ENCODE measurements around the gene APOO. TPM values are rescaled to one million over a fixed set of nuclear protein-coding genes. Genes with fewer than 3 reads are reported as not detected.

The APOO gene
- total RNA-seq, 1 donor from 2014 or later, result 35.4 TPM

- no peaks in the 10 kb centered on the region for H3K36me3 Mint-ChIP-seq (ENCODE audit: unreplicated experiment)
- no peak overlapping the region for H3K4me3 Mint-ChIP-seq (ENCODE audit: unreplicated experiment)
- H3K4me1 Mint-ChIP-seq (ENCODE audit: unreplicated experiment), result peaks cover 54% of the 10 kb centered on the region
- H3K27ac Mint-ChIP-seq (ENCODE audit: unreplicated experiment), result peak overlapping the region; percentile 86
- DNase-seq (ENCODE audit: extremely low spot score, unreplicated experiment), result no peak
- H3K27me3 Mint-ChIP-seq (ENCODE audit: unreplicated experiment), result no peaks in the 10 kb centered on the region
- no peak for TF ChIP-seq CTCF (IDR thresholded peaks at IDR 0.05)
- no peaks in the 10 kb centered on the region for H3K9me3 Mint-ChIP-seq (ENCODE audit: unreplicated experiment)
Observed at GRCh38 chrX:23888887-23889501, 18.7 kb downstream of the APOO start.

- no peak for DNase-seq (ENCODE audit: extremely low spot score, unreplicated experiment)
- H3K27ac Mint-ChIP-seq (ENCODE audit: unreplicated experiment), result peak overlapping the region; percentile 86
- H3K9me3 Mint-ChIP-seq (ENCODE audit: unreplicated experiment), result no peaks in the 10 kb centered on the region
- H3K36me3 Mint-ChIP-seq (ENCODE audit: unreplicated experiment), result no peaks in the 10 kb centered on the region
- no peaks in the 10 kb centered on the region for H3K27me3 Mint-ChIP-seq (ENCODE audit: unreplicated experiment)
- TF ChIP-seq CTCF (IDR thresholded peaks at IDR 0.05), result no peak
- H3K4me3 Mint-ChIP-seq (ENCODE audit: unreplicated experiment), result no peak overlapping the region
- peaks cover 65% of the 10 kb centered on the region for H3K4me1 Mint-ChIP-seq (ENCODE audit: unreplicated experiment)
Observed at GRCh38 chrX:23887918-23888317, 19.8 kb downstream of the APOO start.

GRCh38 chrX:23887451-23887850, 20.3 kb downstream of the APOO start:
- no peak for DNase-seq (ENCODE audit: extremely low spot score, unreplicated experiment)
- Mint-ChIP-seq H3K9me3 (ENCODE audit: unreplicated experiment) (no peaks in the 10 kb centered on the region), H3K36me3 (ENCODE audit: unreplicated experiment) (no peaks in the 10 kb centered on the region), H3K4me3 (ENCODE audit: unreplicated experiment) (no peak overlapping the region), H3K27ac (ENCODE audit: unreplicated experiment) (no peak overlapping the region), H3K4me1 (ENCODE audit: unreplicated experiment) (peaks cover 70% of the 10 kb centered on the region), H3K27me3 (ENCODE audit: unreplicated experiment) (no peaks in the 10 kb centered on the region)
- no peak for TF ChIP-seq CTCF (IDR thresholded peaks at IDR 0.05)

- Mint-ChIP-seq H3K4me3 (ENCODE audit: unreplicated experiment) (peak overlapping the region; percentile 34), H3K4me1 (ENCODE audit: unreplicated experiment) (peaks cover 70% of the 10 kb centered on the region), H3K36me3 (ENCODE audit: unreplicated experiment) (no peaks in the 10 kb centered on the region), H3K9me3 (ENCODE audit: unreplicated experiment) (no peaks in the 10 kb centered on the region), H3K27ac (ENCODE audit: unreplicated experiment) (peak overlapping the region; percentile 97), H3K27me3 (ENCODE audit: unreplicated experiment) (no peaks in the 10 kb centered on the region)
- TF ChIP-seq CTCF (IDR thresholded peaks at IDR 0.05), result no peak
- DNase-seq (ENCODE audit: extremely low spot score, unreplicated experiment), result no peak
Observed at GRCh38 chrX:23885803-23886202, 21.9 kb downstream of the APOO start.

- no peak for TF ChIP-seq CTCF (IDR thresholded peaks at IDR 0.05)
- H3K9me3 Mint-ChIP-seq (ENCODE audit: unreplicated experiment), result no peaks in the 10 kb centered on the region
- H3K4me1 Mint-ChIP-seq (ENCODE audit: unreplicated experiment), result peaks cover 59% of the 10 kb centered on the region
- peak overlapping the region; percentile 86 for H3K27ac Mint-ChIP-seq (ENCODE audit: unreplicated experiment)
- H3K36me3 Mint-ChIP-seq (ENCODE audit: unreplicated experiment), result no peaks in the 10 kb centered on the region
- no peaks in the 10 kb centered on the region for H3K27me3 Mint-ChIP-seq (ENCODE audit: unreplicated experiment)
- DNase-seq (ENCODE audit: extremely low spot score, unreplicated experiment), result no peak
- H3K4me3 Mint-ChIP-seq (ENCODE audit: unreplicated experiment), result peak overlapping the region; percentile 4
Observed at GRCh38 chrX:23884427-23885024, 23.2 kb downstream of the APOO start.
